ENCODE measurements around the gene ZNF423.

The ZNF423 gene

GRCh38 chr16:49467540-49468372, 388.2 kb downstream of the ZNF423 start:
- no peak for DNase-seq (ENCODE audit: low read depth in 1 of 2, low spot score in 1 of 2)
- no peak for TF ChIP-seq JUND (IDR thresholded peaks at IDR 0.05; ENCODE audit: low read depth)
- in situ Hi-C loops (cut with HindIII; ENCODE audit: low pct_unique_long_range_greater_than_20kb, low sequenced_read_pairs) = no loop called here

- in situ Hi-C loops (cut with HindIII; ENCODE audit: low pct_unique_long_range_greater_than_20kb, low sequenced_read_pairs) = no loop called here
- TF ChIP-seq JUND (IDR thresholded peaks at IDR 0.05; ENCODE audit: low read depth) = no peak
- no peak for DNase-seq (ENCODE audit: low read depth in 1 of 2, low spot score in 1 of 2)
Measured at GRCh38 chr16:49466881-49467280, 389.0 kb downstream of the ZNF423 start.

DNA sequence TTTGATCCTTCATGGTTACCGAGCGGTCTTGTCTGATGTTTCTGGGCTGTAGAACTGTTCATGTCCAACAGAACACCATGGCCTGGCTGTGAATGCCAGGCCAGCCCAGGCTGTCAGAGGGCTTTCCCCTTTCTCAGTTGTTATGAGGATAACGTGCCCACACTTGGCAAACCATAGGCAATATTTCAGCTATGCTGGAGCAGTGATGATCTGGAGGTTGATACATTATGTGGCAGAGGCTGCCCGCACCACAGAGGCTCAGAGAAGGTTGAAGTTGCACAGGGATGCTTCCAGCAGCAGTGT, 389.4 kb downstream of the ZNF423 start:
- in situ Hi-C loops (cut with HindIII; ENCODE audit: low pct_unique_long_range_greater_than_20kb, low sequenced_read_pairs) = no loop called here
- no peak for DNase-seq (ENCODE audit: low read depth in 1 of 2, low spot score in 1 of 2)
- TF ChIP-seq JUND (IDR thresholded peaks at IDR 0.05; ENCODE audit: low read depth) = no peak

DNA sequence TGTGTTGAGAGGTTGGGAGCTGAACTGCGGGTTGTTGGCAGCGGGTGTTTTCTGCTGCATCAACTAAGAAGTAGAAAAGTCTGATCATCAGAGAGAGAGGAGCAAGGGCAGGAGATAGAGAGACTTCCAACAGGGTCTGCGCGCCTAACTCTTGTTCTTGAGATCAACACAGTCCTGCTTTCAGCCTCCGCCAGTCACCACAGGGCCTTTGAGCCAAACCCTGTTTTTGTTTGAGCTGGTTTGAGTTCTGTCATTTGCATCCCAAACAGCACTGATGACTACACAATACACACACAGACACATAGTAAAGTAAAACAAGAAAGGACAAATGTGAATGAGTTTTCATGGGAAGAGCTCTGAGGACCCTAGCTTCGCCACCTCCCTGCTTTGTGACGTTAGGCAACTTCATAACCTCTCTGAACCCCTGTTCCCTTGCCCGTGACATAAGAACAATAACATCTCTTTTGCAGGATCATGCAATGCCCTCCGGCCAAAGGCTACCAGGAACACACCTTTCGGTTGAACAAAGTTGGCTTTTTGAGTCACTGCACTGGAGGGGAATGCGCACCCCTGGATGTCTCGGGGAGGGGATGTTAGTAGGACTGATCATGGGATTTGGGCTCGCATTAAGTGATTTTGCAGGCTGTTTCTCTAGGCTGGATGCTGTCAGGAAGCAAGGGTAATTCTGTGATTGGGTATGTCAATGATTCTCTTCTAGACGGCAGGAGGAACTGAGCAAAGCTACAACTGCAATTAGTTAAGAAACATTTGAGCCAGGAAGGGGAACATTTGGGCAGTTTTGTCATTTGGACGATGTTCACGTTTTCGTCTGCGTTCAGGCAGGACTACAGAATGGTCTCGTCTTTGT, 390.0 kb downstream of the ZNF423 start:
- in situ Hi-C loops (cut with HindIII; ENCODE audit: low pct_unique_long_range_greater_than_20kb, low sequenced_read_pairs) = no loop called here
- no peak for DNase-seq (ENCODE audit: low read depth in 1 of 2, low spot score in 1 of 2)
- TF ChIP-seq JUND (IDR thresholded peaks at IDR 0.05; ENCODE audit: low read depth) = no peak

DNA sequence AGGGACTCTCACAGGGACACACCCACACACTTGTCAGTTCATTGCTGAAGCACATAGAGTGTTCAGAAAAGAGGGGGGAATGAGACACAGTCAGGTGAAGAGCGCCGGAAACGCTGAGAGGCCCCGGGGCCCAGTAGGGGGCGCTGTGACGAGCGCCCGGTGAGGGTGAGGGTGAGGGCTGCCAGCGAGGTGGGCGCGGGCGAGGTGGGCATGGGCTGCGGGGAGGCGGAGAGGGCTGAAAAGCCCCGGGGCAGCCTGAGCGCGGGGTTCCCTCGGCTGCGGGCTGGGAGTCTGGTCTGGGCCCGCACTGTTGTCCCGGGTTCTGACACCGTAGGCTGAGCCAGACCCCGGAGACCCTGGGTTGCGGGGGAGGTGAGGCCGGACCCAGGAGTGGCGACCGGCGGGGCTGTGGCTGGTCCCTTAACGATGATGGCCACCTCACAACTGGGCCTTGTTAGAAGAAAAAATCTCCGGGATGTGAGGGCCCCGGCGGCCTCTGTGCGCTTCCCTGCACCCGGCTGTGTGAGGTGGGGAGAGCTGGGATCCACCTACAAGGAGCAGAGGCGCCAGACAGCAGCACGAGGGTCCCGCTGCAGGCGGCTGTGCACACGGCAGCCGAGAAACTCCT, 390.9 kb downstream of the ZNF423 start:
- in situ Hi-C loops (cut with HindIII; ENCODE audit: low pct_unique_long_range_greater_than_20kb, low sequenced_read_pairs) = no loop called here
- no peak for DNase-seq (ENCODE audit: low read depth in 1 of 2, low spot score in 1 of 2)
- TF ChIP-seq JUND (IDR thresholded peaks at IDR 0.05; ENCODE audit: low read depth) = no peak

GRCh38 chr16:49464093-49464492, 391.8 kb downstream of the ZNF423 start:
- no peak for TF ChIP-seq JUND (IDR thresholded peaks at IDR 0.05; ENCODE audit: low read depth)
- in situ Hi-C loops (cut with HindIII; ENCODE audit: low pct_unique_long_range_greater_than_20kb, low sequenced_read_pairs) = no loop called here
- no peak for DNase-seq (ENCODE audit: low read depth in 1 of 2, low spot score in 1 of 2)

GRCh38 chr16:49463529-49463928, 392.4 kb downstream of the ZNF423 start:
- in situ Hi-C loops (cut with HindIII; ENCODE audit: low pct_unique_long_range_greater_than_20kb, low sequenced_read_pairs) = no loop called here
- no peak for TF ChIP-seq JUND (IDR thresholded peaks at IDR 0.05; ENCODE audit: low read depth)
- DNase-seq (ENCODE audit: low read depth in 1 of 2, low spot score in 1 of 2) = no peak

- in situ Hi-C loops (cut with HindIII; ENCODE audit: low pct_unique_long_range_greater_than_20kb, low sequenced_read_pairs) = no loop called here
- DNase-seq (ENCODE audit: low read depth in 1 of 2, low spot score in 1 of 2) = no peak
- TF ChIP-seq JUND (IDR thresholded peaks at IDR 0.05; ENCODE audit: low read depth) = no peak
Measured at GRCh38 chr16:49462989-49463371, 392.9 kb downstream of the ZNF423 start.

- in situ Hi-C loops (cut with HindIII; ENCODE audit: low pct_unique_long_range_greater_than_20kb, low sequenced_read_pairs) = no loop called here
Measured at GRCh38 chr16:49462362-49462988, 393.4 kb downstream of the ZNF423 start.

DNA sequence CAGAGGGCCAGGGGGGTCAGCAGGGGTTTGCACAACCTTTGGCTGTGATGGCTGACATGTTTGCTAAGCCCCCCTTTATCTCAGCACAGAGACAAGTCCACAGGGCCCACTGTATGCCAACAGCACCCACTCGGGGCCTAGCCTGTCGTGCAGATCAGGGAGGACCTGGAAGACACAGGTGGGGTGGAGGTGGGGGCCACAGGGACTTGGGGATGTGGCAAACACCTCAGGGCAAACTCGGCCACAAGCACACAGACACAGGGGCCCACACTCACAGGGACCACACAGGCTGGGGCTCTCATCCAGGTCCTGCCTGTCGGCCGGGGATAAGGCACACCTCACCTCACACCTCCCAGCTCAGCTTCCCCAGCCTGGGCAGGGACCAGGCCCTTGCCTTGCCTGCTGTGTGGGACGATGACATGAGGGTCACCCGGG, 394.4 kb downstream of the ZNF423 start:
- in situ Hi-C loops (cut with HindIII; ENCODE audit: low pct_unique_long_range_greater_than_20kb, low sequenced_read_pairs) = no loop called here
- DNase-seq (ENCODE audit: low read depth in 1 of 2, low spot score in 1 of 2) = no peak
- no peak for TF ChIP-seq JUND (IDR thresholded peaks at IDR 0.05; ENCODE audit: low read depth)

More at GRCh38 chr16:49462362-49462988, 393.4 kb downstream of the ZNF423 start:
- TF ChIP-seq JUND (IDR thresholded peaks at IDR 0.05; ENCODE audit: low read depth) = no peak
- DNase-seq (ENCODE audit: low read depth in 1 of 2, low spot score in 1 of 2) = no peak

DNA sequence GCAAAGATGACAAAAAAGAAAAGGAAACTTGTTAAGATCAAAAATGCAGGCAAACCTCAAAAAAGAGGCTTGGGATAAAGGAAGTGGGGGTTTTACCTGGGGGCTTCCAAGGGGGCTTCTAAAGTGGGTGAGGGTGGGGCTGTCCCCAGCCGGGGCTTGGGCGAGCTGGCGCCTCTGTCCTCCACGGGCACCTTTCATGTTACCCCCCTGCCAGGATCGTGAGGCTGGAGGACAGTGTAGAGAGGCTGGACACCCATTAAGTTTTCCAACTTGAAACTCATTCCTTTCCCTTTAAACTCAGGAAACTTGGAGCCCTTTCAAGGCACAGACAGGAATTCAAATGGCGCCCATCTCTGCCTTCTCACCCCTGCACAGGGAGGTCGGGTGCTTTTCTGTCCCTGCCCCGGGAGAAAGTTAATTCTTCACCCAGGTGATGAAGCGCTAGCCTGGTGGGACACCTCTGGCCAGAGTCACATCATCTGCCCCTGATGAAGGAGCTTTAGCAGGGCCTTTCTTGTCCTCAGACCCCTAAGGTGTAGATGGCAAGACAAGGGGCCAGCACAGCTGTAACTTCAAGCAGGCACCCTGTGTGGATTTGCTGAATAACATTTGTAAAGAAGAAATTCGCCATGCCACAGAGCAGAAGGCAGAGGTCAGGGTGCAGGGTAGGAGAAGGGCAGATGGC, 395.0 kb downstream of the ZNF423 start:
- DNase-seq (ENCODE audit: low read depth in 1 of 2, low spot score in 1 of 2) = no peak
- no peak for TF ChIP-seq JUND (IDR thresholded peaks at IDR 0.05; ENCODE audit: low read depth)
- in situ Hi-C loops (cut with HindIII; ENCODE audit: low pct_unique_long_range_greater_than_20kb, low sequenced_read_pairs) = no loop called here

All from T47D (cell line).